Measurements from ENCODE around the gene HIF1A. TPM values are rescaled to one million over a fixed set of nuclear protein-coding genes. Genes with fewer than 3 reads are reported as not detected.

HIF1A gene
- total and polyA plus RNA-seq, 2 of the 13 experiments (the other 11 are each of a cell fraction or from before 2014, with no cell fraction given) = 41.0 to 126 TPM

DNA sequence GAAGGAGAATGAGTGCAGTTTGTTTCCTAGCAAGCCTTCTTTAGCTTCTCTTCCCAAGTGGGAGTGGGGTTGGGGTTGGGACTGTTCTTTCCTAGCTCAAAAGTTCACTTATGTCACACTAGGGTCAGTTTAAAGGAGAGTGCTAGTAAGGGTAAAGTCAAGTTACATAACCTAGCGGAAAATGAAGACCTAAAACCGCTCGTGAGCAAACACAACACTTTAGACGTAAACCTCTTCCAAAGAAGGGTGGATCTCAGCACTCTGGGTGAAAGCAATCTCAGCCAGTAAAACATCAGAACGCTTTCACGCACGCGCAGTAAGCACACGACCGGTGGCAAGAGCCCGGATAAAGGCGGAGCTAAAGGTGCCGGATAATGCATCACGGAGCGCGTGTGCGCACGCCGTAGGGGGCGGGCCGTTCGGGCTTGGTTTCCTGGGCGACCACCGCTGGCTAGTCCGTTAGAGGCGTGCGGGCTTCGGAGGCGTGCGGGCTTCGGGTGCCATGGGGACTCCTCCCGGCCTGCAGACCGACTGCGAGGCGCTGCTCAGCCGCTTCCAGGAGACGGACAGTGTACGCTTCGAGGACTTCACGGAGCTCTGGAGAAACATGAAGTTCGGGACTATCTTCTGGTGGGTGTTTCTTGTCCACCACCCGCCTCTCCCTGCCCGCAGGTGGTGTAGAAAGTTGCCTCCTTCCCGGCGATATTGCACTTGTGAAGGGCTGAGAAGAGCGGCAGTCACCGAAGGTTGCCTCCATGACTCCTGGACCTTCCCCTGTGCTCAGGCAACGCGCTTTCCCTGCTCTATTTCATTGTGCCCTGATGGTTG lies 66.9 kb downstream of the HIF1A start, which contains the start of gene SNAPC1 (continued):
- TF ChIP-seq, protein P1, sequence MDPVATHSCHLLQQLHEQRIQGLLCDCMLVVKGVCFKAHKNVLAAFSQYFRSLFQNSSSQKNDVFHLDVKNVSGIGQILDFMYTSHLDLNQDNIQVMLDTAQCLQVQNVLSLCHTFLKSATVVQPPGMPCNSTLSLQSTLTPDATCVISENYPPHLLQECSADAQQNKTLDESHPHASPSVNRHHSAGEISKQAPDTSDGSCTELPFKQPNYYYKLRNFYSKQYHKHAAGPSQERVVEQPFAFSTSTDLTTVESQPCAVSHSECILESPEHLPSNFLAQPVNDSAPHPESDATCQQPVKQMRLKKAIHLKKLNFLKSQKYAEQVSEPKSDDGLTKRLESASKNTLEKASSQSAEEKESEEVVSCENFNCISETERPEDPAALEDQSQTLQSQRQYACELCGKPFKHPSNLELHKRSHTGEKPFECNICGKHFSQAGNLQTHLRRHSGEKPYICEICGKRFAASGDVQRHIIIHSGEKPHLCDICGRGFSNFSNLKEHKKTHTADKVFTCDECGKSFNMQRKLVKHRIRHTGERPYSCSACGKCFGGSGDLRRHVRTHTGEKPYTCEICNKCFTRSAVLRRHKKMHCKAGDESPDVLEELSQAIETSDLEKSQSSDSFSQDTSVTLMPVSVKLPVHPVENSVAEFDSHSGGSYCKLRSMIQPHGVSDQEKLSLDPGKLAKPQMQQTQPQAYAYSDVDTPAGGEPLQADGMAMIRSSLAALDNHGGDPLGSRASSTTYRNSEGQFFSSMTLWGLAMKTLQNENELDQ (CRISPR knock-in tag; IDR thresholded peaks at IDR 0.05; ENCODE audit: borderline replicate concordance) = no peak
- TF ChIP-seq ZNF282 (IDR thresholded peaks at IDR 0.05; ENCODE audit: partially characterized antibody) (no peak), ZNF343 (CRISPR knock-in tag; IDR thresholded peaks at IDR 0.05) (no peak), ATF7-NPFF (CRISPR knock-in tag; IDR thresholded peaks at IDR 0.05; ENCODE audit: low read depth) (0 out of 2 replicates have a peak, but pooled peaks have one; percentile 41), ZIK1 (CRISPR knock-in tag; IDR thresholded peaks at IDR 0.05; ENCODE audit: borderline replicate concordance, low read depth) (no peak), ZNF251 (CRISPR knock-in tag; IDR thresholded peaks at IDR 0.05) (no peak), KDM3A (CRISPR knock-in tag; IDR thresholded peaks at IDR 0.05; ENCODE audit: low read depth) (no peak), KLF12 (CRISPR knock-in tag; IDR thresholded peaks at IDR 0.05; ENCODE audit: borderline replicate concordance) (no peak), KLF13 (CRISPR knock-in tag; IDR thresholded peaks at IDR 0.05) (no peak), HMG20A (CRISPR knock-in tag; IDR thresholded peaks at IDR 0.05; ENCODE audit: borderline replicate concordance) (no peak), ZNF235 (CRISPR knock-in tag; IDR thresholded peaks at IDR 0.05; ENCODE audit: borderline replicate concordance) (0 out of 2 replicates have a peak, but pooled peaks have one; percentile 35), NKX3-1 (CRISPR knock-in tag; IDR thresholded peaks at IDR 0.05) (no peak), NPAS2 (CRISPR knock-in tag; IDR thresholded peaks at IDR 0.05; ENCODE audit: borderline replicate concordance) (no peak), ZMYM3 (CRISPR knock-in tag; IDR thresholded peaks at IDR 0.05) (no peak)
- TF ChIP-seq, protein P2, sequence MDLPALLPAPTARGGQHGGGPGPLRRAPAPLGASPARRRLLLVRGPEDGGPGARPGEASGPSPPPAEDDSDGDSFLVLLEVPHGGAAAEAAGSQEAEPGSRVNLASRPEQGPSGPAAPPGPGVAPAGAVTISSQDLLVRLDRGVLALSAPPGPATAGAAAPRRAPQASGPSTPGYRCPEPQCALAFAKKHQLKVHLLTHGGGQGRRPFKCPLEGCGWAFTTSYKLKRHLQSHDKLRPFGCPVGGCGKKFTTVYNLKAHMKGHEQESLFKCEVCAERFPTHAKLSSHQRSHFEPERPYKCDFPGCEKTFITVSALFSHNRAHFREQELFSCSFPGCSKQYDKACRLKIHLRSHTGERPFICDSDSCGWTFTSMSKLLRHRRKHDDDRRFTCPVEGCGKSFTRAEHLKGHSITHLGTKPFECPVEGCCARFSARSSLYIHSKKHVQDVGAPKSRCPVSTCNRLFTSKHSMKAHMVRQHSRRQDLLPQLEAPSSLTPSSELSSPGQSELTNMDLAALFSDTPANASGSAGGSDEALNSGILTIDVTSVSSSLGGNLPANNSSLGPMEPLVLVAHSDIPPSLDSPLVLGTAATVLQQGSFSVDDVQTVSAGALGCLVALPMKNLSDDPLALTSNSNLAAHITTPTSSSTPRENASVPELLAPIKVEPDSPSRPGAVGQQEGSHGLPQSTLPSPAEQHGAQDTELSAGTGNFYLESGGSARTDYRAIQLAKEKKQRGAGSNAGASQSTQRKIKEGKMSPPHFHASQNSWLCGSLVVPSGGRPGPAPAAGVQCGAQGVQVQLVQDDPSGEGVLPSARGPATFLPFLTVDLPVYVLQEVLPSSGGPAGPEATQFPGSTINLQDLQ (CRISPR knock-in tag; IDR thresholded peaks at IDR 0.05) = no peak
- TF ChIP-seq, protein P3, sequence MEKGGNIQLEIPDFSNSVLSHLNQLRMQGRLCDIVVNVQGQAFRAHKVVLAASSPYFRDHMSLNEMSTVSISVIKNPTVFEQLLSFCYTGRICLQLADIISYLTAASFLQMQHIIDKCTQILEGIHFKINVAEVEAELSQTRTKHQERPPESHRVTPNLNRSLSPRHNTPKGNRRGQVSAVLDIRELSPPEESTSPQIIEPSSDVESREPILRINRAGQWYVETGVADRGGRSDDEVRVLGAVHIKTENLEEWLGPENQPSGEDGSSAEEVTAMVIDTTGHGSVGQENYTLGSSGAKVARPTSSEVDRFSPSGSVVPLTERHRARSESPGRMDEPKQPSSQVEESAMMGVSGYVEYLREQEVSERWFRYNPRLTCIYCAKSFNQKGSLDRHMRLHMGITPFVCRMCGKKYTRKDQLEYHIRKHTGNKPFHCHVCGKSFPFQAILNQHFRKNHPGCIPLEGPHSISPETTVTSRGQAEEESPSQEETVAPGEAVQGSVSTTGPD (CRISPR knock-in tag; IDR thresholded peaks at IDR 0.05) = no peak
- TF ChIP-seq, protein P4, sequence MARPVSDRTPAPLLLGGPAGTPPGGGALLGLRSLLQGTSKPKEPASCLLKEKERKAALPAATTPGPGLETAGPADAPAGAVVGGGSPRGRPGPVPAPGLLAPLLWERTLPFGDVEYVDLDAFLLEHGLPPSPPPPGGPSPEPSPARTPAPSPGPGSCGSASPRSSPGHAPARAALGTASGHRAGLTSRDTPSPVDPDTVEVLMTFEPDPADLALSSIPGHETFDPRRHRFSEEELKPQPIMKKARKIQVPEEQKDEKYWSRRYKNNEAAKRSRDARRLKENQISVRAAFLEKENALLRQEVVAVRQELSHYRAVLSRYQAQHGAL (CRISPR knock-in tag; IDR thresholded peaks at IDR 0.05; ENCODE audit: not compliant biosample characterization) = no peak
- TF ChIP-seq, protein P5, sequence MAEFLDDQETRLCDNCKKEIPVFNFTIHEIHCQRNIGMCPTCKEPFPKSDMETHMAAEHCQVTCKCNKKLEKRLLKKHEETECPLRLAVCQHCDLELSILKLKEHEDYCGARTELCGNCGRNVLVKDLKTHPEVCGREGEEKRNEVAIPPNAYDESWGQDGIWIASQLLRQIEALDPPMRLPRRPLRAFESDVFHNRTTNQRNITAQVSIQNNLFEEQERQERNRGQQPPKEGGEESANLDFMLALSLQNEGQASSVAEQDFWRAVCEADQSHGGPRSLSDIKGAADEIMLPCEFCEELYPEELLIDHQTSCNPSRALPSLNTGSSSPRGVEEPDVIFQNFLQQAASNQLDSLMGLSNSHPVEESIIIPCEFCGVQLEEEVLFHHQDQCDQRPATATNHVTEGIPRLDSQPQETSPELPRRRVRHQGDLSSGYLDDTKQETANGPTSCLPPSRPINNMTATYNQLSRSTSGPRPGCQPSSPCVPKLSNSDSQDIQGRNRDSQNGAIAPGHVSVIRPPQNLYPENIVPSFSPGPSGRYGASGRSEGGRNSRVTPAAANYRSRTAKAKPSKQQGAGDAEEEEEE (CRISPR knock-in tag; IDR thresholded peaks at IDR 0.05; ENCODE audit: borderline replicate concordance) = no peak

All from HepG2 (cell line).